Measurements from ENCODE around the gene TSPAN13.
A peak's percentile ranks its signal among the peaks of the same experiment; 100 is the strongest.

TSPAN13 gene

GRCh38 chr7:16753102-16753931, at the start of gene TSPAN13:
Gene TSPAN13, plus strand, starts transcription at chr7:16753755. Its CDS starts 213 bp downstream, at chr7:16753968.
- Histone ChIP-seq H3K4me3 (peak within 1 kb of the TSS; percentile 89), H3K36me3 (no peaks in the 10 kb centered on the region), H3K9me3 (no peaks in the 10 kb centered on the region), H3K27me3 (no peaks in the 10 kb centered on the region), H3K4me1 (peaks cover 40% of the 10 kb centered on the region), H4K20me1 (0 out of 2 replicates have a peak, but pooled peaks cover 9% of the 10 kb centered on the region), H3K9ac (peak within 1 kb of the TSS; percentile 84), H3K4me2 (peak within 1 kb of the TSS; percentile 95), H3K27ac (peak within 1 kb of the TSS; percentile 75)
- no peak for TF ChIP-seq Cebpa-rat (IDR thresholded peaks at IDR 0.05)

- Histone ChIP-seq H3K27me3 (no peaks in the 10 kb centered on the region), H3K4me3 (no peak overlapping the region), H3K4me1 (no peaks in the 10 kb centered on the region), H3K27ac (no peak overlapping the region), H3K36me3 (peaks cover 68% of the 10 kb centered on the region), H4K20me1 (no peaks in the 10 kb centered on the region), H3K9ac (no peak overlapping the region), H3K9me3 (peaks cover 20% of the 10 kb centered on the region; the same call in 1 of the 2 replicates), H3K4me2 (no peak overlapping the region)
- no peak for TF ChIP-seq Cebpa-rat (IDR thresholded peaks at IDR 0.05)
These were observed 45.0 kb upstream of the TSPAN13 start for GRCh38 chr7:16708511-16708910.

GRCh38 chr7:16708980-16709379, 44.6 kb upstream of the TSPAN13 start:
- no peak for TF ChIP-seq Cebpa-rat (IDR thresholded peaks at IDR 0.05)
- Histone ChIP-seq H3K36me3 (peaks cover 63% of the 10 kb centered on the region), H3K4me3 (no peak overlapping the region), H3K27me3 (no peaks in the 10 kb centered on the region), H4K20me1 (no peaks in the 10 kb centered on the region), H3K9ac (no peak overlapping the region), H3K9me3 (peaks cover 20% of the 10 kb centered on the region; the same call in 1 of the 2 replicates), H3K4me2 (no peak overlapping the region), H3K4me1 (no peaks in the 10 kb centered on the region), H3K27ac (no peak overlapping the region)

DNA sequence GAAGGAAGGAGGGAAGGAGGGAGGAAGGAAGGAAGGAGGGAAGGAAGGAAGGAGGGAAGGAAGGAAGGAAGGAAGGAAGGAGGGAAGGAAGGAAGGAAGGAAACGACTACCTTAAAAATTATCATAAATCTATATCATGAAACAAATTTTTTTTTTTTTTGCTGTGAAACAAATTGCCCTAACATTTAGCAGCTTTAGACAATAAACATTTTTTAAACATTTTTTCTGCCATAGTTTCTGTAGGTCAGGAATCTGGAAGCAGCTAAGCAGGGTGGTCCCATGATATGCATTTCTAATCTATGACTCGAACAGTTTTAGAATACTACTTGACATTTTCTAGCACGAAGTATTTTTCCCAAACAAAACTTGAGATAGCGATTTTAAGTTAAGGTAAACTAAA, 42.9 kb upstream of the TSPAN13 start:
- Histone ChIP-seq H3K9me3 (peaks cover 16% of the 10 kb centered on the region; the same call in 1 of the 2 replicates), H3K4me3 (no peak overlapping the region), H3K9ac (no peak overlapping the region), H3K36me3 (peaks cover 47% of the 10 kb centered on the region), H3K27ac (no peak overlapping the region), H3K4me2 (no peak overlapping the region), H4K20me1 (no peaks in the 10 kb centered on the region), H3K4me1 (no peaks in the 10 kb centered on the region), H3K27me3 (no peaks in the 10 kb centered on the region)
- TF ChIP-seq Cebpa-rat (IDR thresholded peaks at IDR 0.05), result no peak

DNA sequence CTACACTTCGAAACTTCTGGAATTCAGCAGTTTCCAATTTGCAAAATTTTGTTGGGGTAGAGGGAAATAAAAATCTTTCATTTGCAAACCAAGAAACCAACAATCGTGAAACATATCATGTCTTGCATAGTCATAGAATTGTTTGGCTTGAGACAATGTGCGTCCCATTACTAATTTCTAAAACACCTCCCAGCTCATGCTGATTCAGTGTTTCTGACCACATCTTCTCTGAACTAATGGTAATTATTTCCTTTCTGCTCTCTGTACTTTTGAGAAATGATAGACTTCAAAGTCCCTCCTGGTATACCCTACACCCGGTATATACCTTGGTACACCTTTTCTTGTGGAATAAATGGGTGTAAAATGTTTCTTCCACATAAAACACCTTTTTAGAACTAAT, 41.8 kb upstream of the TSPAN13 start:
- Histone ChIP-seq H3K4me3 (no peak overlapping the region), H3K27ac (no peak overlapping the region), H3K9ac (no peak overlapping the region), H3K9me3 (peaks cover 12% of the 10 kb centered on the region; the same call in 1 of the 2 replicates), H3K4me2 (no peak overlapping the region), H3K4me1 (no peaks in the 10 kb centered on the region), H4K20me1 (no peaks in the 10 kb centered on the region), H3K36me3 (peaks cover 36% of the 10 kb centered on the region), H3K27me3 (no peaks in the 10 kb centered on the region)
- TF ChIP-seq Cebpa-rat (IDR thresholded peaks at IDR 0.05), result no peak

GRCh38 chr7:16712916-16713315, 40.6 kb upstream of the TSPAN13 start:
- Histone ChIP-seq H3K9ac (no peak overlapping the region), H3K36me3 (peaks cover 25% of the 10 kb centered on the region), H3K27ac (no peak overlapping the region), H3K4me2 (no peak overlapping the region), H3K4me1 (no peaks in the 10 kb centered on the region), H4K20me1 (no peaks in the 10 kb centered on the region), H3K4me3 (no peak overlapping the region), H3K27me3 (no peaks in the 10 kb centered on the region), H3K9me3 (peaks cover 7% of the 10 kb centered on the region; the same call in 1 of the 2 replicates)
- TF ChIP-seq Cebpa-rat (IDR thresholded peaks at IDR 0.05), result no peak

GRCh38 chr7:16715928-16716327, 37.6 kb upstream of the TSPAN13 start:
- H3K9me3 ChIP-seq, result no peaks in the 10 kb centered on the region
- H4K20me1 ChIP-seq, result no peaks in the 10 kb centered on the region
- H3K36me3 ChIP-seq, result peaks cover 8% of the 10 kb centered on the region; the same call in 1 of the 2 replicates
- TF ChIP-seq Cebpa-rat (IDR thresholded peaks at IDR 0.05), result no peak
- no peak overlapping the region for H3K4me3 ChIP-seq
- no peaks in the 10 kb centered on the region for H3K27me3 ChIP-seq
- no peaks in the 10 kb centered on the region for H3K4me1 ChIP-seq
- H3K4me2 ChIP-seq, result no peak overlapping the region
- no peak overlapping the region for H3K9ac ChIP-seq
- no peak overlapping the region for H3K27ac ChIP-seq

DNA sequence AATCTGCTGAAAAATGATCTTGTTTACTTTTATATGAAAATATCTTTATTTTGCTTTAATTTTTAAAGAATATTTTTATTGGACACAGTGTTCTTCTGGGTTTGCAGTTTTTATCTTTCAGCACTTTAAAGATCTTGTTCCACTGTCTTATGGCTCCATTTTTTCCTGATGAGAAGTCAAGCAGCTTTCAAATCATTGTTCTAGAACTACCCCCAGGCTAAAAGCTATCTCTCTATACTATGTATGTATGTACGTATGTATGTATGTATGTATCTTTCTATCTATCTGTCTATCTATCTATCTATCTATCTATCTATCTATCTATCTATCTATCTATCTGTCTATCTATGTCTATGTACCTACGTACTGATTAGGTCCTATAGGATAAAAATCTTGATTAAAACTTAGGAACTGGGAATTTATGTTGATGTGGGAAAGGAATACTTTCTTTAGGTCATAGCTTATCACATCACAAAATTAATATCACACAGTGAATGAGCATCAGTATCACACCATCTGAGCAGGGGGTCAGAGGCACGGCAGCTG, 35.4 kb upstream of the TSPAN13 start:
- Histone ChIP-seq H3K4me3 (no peak overlapping the region), H3K27ac (no peak overlapping the region), H3K4me1 (no peaks in the 10 kb centered on the region), H4K20me1 (no peaks in the 10 kb centered on the region), H3K36me3 (no peaks in the 10 kb centered on the region), H3K4me2 (no peak overlapping the region), H3K27me3 (no peaks in the 10 kb centered on the region), H3K9me3 (no peaks in the 10 kb centered on the region), H3K9ac (no peak overlapping the region)
- TF ChIP-seq Cebpa-rat (IDR thresholded peaks at IDR 0.05), result no peak

DNA sequence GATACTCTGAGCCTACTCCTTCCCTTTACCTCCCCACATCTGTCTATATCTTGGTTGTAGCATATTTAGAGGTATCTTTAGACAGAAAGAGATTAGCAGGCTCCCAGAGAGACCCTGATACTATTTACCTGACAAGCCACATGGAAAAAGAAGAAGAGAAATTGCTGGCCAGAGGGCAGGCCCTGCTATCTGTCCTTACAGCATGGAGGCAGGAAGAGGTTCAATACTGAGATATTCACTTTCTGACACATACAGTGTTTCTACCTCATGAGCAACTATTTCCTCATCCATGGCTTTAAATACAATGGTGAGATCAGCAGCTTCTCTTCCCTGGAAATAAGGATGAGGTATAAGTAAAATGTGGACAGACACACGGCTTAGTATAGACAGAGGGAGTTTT, 33.9 kb upstream of the TSPAN13 start:
- H3K27ac ChIP-seq, result no peak overlapping the region
- H3K4me2 ChIP-seq, result no peak overlapping the region
- no peaks in the 10 kb centered on the region for H3K9me3 ChIP-seq
- H3K4me3 ChIP-seq, result no peak overlapping the region
- H3K4me1 ChIP-seq, result no peaks in the 10 kb centered on the region
- H3K9ac ChIP-seq, result no peak overlapping the region
- H4K20me1 ChIP-seq, result no peaks in the 10 kb centered on the region
- no peaks in the 10 kb centered on the region for H3K27me3 ChIP-seq
- H3K36me3 ChIP-seq, result no peaks in the 10 kb centered on the region
- TF ChIP-seq Cebpa-rat (IDR thresholded peaks at IDR 0.05), result no peak

DNA sequence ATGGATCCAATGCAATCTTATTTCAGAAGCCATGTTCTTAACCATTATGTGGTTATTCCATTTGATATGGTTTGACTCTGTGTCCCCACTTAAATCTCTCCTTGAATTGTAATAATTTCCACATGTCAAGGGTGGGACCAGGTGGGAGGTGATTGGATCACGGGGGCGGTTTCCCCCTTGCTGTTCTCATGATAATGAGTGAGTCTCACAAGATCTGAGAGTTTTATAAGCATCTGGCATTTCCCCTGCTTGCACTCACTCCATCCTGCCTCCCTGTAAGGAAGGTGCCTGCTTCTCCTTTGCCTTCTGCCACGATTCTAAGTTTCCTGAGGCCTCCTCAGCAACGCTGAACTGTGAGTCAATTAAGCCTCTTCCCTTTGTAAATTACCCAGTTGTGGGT, 32.0 kb upstream of the TSPAN13 start:
- no peaks in the 10 kb centered on the region for H3K9me3 ChIP-seq
- H3K9ac ChIP-seq, result no peak overlapping the region
- no peaks in the 10 kb centered on the region for H3K4me1 ChIP-seq
- H4K20me1 ChIP-seq, result no peaks in the 10 kb centered on the region
- H3K36me3 ChIP-seq, result no peaks in the 10 kb centered on the region
- H3K4me3 ChIP-seq, result no peak overlapping the region
- no peak overlapping the region for H3K4me2 ChIP-seq
- TF ChIP-seq Cebpa-rat (IDR thresholded peaks at IDR 0.05), result no peak
- no peaks in the 10 kb centered on the region for H3K27me3 ChIP-seq
- no peak overlapping the region for H3K27ac ChIP-seq

Data from BLaER1 (cell line).